ENCODE measurements around the gene PHACTR1. TPM values are rescaled to one million over a fixed set of nuclear protein-coding genes. Genes with fewer than 3 reads are reported as not detected.

PHACTR1 gene
- total RNA-seq, 2 donors from 2014 or later: 2.8 to 6.3 TPM

- H3K36me3 Mint-ChIP-seq (ENCODE audit: low read depth): no peaks in the 10 kb centered on the region
- peaks cover 6% of the 10 kb centered on the region for H3K4me1 Mint-ChIP-seq
- no peaks in the 10 kb centered on the region for H3K36me3 ChIP-seq (ENCODE audit: control insufficient read depth, insufficient read depth, low read length)
- no peaks in the 10 kb centered on the region for H3K9me3 Mint-ChIP-seq
- no peaks in the 10 kb centered on the region for H3K27me3 ChIP-seq (ENCODE audit: control insufficient read depth, insufficient read depth, low read length, poor library complexity, severe bottlenecking)
- no peak for TF ChIP-seq CTCF (conservative IDR thresholded peaks at IDR 0.05)
- H3K4me3 Mint-ChIP-seq: no peak overlapping the region
- H3K9me3 ChIP-seq (ENCODE audit: control insufficient read depth, low read length): no peaks in the 10 kb centered on the region
- no peaks in the 10 kb centered on the region for H3K4me1 ChIP-seq (ENCODE audit: control insufficient read depth, insufficient read depth, low read length)
- H3K27ac Mint-ChIP-seq: no peak overlapping the region
- H3K9ac ChIP-seq (ENCODE audit: extremely low read depth, low read length, poor library complexity, severe bottlenecking): no peak overlapping the region
- H3K27ac ChIP-seq (ENCODE audit: low read depth, low read length): no peak overlapping the region
- 86 to 94% methylated on average over 5 of the region's 5 CpGs for WGBS, 2 experiments (ENCODE audit: insufficient coverage in 1 of 2, insufficient read length in 1 of 2)
- no peak overlapping the region for H3K4me3 ChIP-seq (ENCODE audit: low read length)
- no peaks in the 10 kb centered on the region for H3K27me3 Mint-ChIP-seq (ENCODE audit: insufficient read depth)
- DNase-seq: no peak
These were observed 65.6 kb downstream of the PHACTR1 start for GRCh38 chr6:12782136-12782535.

- peaks cover 5% of the 10 kb centered on the region for H3K4me1 Mint-ChIP-seq
- no peak overlapping the region for H3K4me3 ChIP-seq (ENCODE audit: low read length)
- H3K9me3 ChIP-seq (ENCODE audit: control insufficient read depth, low read length): no peaks in the 10 kb centered on the region
- no peaks in the 10 kb centered on the region for H3K4me1 ChIP-seq (ENCODE audit: control insufficient read depth, insufficient read depth, low read length)
- H3K27ac Mint-ChIP-seq: no peak overlapping the region
- no peak overlapping the region for H3K9ac ChIP-seq (ENCODE audit: extremely low read depth, low read length, poor library complexity, severe bottlenecking)
- WGBS, 2 experiments (ENCODE audit: insufficient coverage in 1 of 2, insufficient read length in 1 of 2): 93 to 95% methylated on average over 2 to 5 of the region's 5 CpGs
- H3K27me3 ChIP-seq (ENCODE audit: control insufficient read depth, insufficient read depth, low read length, poor library complexity, severe bottlenecking): no peaks in the 10 kb centered on the region
- TF ChIP-seq CTCF (conservative IDR thresholded peaks at IDR 0.05): no peak
- DNase-seq: no peak
- no peak overlapping the region for H3K27ac ChIP-seq (ENCODE audit: low read depth, low read length)
- no peaks in the 10 kb centered on the region for H3K9me3 Mint-ChIP-seq
- no peaks in the 10 kb centered on the region for H3K36me3 Mint-ChIP-seq (ENCODE audit: low read depth)
- H3K36me3 ChIP-seq (ENCODE audit: control insufficient read depth, insufficient read depth, low read length): no peaks in the 10 kb centered on the region
- no peak overlapping the region for H3K4me3 Mint-ChIP-seq
- no peaks in the 10 kb centered on the region for H3K27me3 Mint-ChIP-seq (ENCODE audit: insufficient read depth)
These were observed 68.7 kb downstream of the PHACTR1 start for GRCh38 chr6:12785301-12785700.

GRCh38 chr6:12785921-12786320, 69.4 kb downstream of the PHACTR1 start:
- no peak overlapping the region for H3K4me3 Mint-ChIP-seq
- Histone ChIP-seq H3K36me3 (ENCODE audit: control insufficient read depth, insufficient read depth, low read length) (no peaks in the 10 kb centered on the region), H3K4me3 (ENCODE audit: low read length) (no peak overlapping the region), H3K9ac (ENCODE audit: extremely low read depth, low read length, poor library complexity, severe bottlenecking) (no peak overlapping the region), H3K4me1 (ENCODE audit: control insufficient read depth, insufficient read depth, low read length) (no peaks in the 10 kb centered on the region), H3K27ac (ENCODE audit: low read depth, low read length) (no peak overlapping the region), H3K27me3 (ENCODE audit: control insufficient read depth, insufficient read depth, low read length, poor library complexity, severe bottlenecking) (no peaks in the 10 kb centered on the region), H3K9me3 (ENCODE audit: control insufficient read depth, low read length) (no peaks in the 10 kb centered on the region)
- H3K27me3 Mint-ChIP-seq (ENCODE audit: insufficient read depth): no peaks in the 10 kb centered on the region
- no peaks in the 10 kb centered on the region for H3K4me1 Mint-ChIP-seq
- H3K27ac Mint-ChIP-seq: no peak overlapping the region
- 89 to 100% methylated on average over 1 to 4 of the region's 4 CpGs for WGBS, 2 experiments (ENCODE audit: insufficient coverage in 1 of 2, insufficient read length in 1 of 2)
- TF ChIP-seq CTCF (conservative IDR thresholded peaks at IDR 0.05): no peak
- DNase-seq: no peak
- no peaks in the 10 kb centered on the region for H3K9me3 Mint-ChIP-seq
- H3K36me3 Mint-ChIP-seq (ENCODE audit: low read depth): no peaks in the 10 kb centered on the region
